Brain pericyte (primary cell): Measurements from ENCODE around the gene PRKN.

Source experiments
- DNase-seq: peaks from one replicate; pipeline ENCODE4 v3.0.0-alpha.2; 2012; ENCODE audit warnings: low read depth, low spot score

The PRKN gene

GRCh38 chr6:161455848-161456247 is 1271.7 kb downstream of the PRKN start:
- no peak for DNase-seq

DNA sequence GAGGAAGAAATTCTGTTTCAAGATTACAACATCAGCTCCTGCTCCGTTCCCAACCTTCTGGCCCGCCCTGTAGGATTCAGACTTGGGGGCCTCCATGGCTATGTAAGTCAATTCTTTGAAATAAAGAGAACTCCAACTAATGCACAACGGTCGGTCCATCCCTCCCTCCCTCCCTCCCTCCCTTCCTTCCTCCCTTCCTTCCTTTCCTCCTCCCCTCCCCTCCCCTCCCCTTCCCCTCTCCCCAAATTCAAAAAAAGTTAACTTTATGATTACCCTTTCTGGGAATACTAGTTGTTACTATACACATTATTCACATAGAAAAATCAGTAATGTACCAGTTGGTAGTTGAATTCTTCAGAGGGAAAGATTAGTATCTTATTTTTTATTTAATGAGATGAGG is 1274.0 kb downstream of the PRKN start:
- no peak for DNase-seq

- no peak for DNase-seq
These were observed 1275.3 kb downstream of the PRKN start for GRCh38 chr6:161452241-161452640.

GRCh38 chr6:161449521-161449920 is 1278.0 kb downstream of the PRKN start:
- no peak for DNase-seq

- DNase-seq: no peak
These were observed 1280.6 kb downstream of the PRKN start for GRCh38 chr6:161446949-161447348.

GRCh38 chr6:161446296-161446925 is 1281.2 kb downstream of the PRKN start:
- DNase-seq: no peak

DNA sequence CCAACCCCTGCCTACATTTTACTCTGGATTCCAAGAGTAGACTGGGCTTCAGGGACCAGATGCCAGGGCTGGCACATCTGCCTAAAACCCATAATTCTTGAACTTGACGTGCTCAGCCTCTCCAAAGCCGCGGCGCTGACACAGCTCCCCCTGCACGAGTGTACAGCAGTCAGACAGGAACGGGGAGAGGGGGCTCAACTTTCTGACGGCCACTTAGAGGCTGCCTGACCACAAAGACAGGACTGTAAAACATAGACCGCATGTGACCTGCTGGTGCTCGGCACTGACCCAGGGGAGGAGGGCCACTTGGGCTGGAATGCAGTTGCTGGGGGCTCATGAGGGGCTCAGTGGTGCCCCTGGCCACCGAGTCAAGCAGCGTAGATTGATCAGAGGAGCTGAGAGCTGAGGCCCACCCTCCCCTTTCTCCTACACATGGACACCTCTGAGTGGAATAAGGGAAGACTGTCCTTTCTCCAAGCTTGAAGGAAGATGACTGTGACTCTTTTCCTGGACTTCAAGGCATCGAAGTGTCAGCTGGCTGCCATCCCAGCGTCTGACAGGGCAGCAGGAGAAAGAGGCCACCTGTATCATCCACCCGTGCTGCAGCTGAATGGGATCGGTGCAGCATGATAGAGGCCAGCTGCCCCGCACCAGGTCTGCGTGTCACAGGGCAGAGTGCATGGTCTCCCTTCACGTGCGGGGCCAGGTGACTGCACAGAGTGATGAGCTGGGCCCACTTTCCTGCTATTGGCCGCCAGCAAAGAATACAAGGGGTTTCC is 1282.4 kb downstream of the PRKN start:
- DNase-seq: no peak

DNA sequence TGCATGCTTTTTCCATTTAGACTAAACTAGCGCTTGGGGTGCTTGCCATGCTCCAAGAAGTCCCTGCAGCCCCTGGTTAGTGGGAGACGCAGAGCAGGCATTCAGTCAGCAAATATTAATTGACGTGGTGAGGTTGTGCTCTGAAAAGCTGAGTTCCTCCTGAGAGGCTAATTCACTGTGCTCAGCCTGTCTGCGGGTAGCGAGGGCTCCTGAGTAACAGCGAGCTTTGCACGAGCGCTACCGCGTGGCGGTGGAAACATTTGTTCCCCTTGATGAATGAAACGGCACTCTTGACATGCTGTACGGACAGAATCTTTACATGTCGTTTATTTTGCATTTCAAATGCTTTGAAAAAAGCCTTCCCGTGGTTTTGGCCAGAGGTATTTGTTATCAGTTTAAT is 1283.1 kb downstream of the PRKN start:
- no peak for DNase-seq

DNA sequence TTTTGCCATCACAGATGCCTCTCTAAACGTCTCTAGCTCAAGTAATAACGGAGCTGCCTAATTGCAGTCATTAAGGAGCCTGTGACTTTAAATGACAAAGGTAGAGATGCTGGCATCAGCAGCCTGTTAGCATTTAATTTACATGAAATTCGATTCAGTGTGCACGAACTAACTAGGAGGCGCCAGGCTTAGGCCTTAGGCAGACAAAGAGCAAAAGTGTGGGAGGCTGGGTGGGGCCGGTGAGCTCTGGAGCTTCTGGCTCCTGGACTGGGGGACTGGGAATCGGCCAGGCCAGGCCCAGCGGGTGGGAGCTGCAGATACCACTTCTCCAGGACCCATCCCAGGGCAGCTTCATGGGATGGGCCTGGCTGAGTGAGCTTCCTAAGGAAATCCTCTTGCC is 1283.7 kb downstream of the PRKN start:
- no peak for DNase-seq

DNA sequence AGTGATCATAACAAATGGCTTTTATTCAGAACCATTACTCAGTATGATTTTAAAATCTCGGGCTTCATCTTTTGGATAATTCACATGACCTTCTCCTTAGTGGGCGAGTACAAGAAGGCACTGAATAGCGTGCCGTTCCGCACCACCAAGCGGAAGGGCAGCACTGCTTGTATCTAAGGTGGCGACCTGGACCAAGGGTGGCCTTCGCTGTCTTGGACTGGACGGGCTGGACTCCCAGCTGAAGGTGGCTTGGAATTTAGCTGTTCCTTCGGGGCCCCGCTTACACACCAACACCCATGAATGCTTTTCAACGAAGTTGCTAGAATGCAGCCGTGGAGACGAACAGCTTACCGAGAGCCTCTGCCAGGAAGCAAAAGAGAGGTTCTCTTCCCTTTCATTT is 1285.1 kb downstream of the PRKN start:
- no peak for DNase-seq

GRCh38 chr6:161440299-161440698 is 1287.3 kb downstream of the PRKN start:
- DNase-seq: no peak

DNA sequence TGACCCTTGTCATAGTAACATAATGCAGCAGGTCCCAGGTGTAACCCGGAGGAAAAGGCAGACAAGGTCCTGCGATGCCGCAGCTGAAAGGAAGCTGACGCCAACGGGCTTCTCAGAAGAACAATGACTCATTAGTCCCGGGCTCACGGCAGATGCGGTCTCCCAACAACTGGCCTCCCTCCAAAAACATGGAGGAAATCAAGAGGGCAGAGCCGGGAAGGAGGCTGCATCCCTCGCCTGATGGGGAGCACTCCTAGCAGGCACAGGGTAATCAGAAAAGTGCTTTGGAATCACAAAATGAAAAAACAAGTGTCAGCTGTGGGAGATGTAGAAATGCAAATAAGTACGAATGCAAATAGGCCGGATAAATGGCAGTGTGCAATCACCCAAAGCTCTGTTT is 1288.5 kb downstream of the PRKN start:
- DNase-seq: no peak

DNA sequence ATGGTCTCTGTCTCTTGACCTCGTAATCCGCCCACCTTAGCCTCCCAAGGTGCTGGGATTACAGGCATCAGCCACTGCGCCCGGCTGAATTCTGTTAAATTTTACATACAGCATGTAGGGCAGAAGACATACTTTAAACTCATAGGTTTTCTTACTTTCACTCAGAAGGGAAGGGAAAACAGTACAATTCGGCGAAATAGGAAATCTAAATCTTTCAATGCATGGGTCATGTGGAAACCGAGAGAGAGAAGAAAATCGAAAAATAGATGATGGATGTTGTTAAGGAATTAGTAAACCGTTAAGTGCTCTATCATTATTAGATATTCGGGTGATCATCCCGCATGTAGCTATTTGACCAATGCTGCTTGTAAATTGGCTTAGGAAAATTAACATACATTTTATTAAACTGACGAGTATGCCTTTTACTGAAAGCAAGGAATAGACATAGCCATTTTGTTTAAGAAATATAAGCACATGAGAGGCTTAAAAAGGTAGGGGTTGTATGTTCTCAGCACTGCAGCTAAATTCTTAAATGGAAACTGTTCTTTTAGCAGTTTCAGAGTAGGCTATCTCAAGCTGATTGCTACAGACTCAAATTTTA is 1289.0 kb downstream of the PRKN start:
- no peak for DNase-seq

DNA sequence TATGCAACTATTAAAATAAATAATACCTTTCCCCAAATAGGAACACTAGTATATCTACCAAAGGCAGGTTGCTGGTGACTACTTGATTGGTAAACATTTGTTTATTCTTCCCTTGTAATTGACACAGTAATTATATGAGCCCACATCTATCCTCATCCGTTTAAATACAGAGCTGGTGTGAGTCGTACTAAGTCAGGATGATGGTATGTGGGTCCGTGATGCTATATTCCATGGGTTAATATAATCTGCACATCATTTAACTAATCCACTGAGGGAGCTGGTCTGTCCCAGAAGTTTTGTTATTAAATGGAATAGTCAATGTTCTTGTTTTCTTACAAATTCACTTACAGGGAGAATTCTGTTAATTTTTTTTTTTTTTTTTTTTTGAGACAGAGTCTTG is 1289.7 kb downstream of the PRKN start:
- DNase-seq: no peak

DNA sequence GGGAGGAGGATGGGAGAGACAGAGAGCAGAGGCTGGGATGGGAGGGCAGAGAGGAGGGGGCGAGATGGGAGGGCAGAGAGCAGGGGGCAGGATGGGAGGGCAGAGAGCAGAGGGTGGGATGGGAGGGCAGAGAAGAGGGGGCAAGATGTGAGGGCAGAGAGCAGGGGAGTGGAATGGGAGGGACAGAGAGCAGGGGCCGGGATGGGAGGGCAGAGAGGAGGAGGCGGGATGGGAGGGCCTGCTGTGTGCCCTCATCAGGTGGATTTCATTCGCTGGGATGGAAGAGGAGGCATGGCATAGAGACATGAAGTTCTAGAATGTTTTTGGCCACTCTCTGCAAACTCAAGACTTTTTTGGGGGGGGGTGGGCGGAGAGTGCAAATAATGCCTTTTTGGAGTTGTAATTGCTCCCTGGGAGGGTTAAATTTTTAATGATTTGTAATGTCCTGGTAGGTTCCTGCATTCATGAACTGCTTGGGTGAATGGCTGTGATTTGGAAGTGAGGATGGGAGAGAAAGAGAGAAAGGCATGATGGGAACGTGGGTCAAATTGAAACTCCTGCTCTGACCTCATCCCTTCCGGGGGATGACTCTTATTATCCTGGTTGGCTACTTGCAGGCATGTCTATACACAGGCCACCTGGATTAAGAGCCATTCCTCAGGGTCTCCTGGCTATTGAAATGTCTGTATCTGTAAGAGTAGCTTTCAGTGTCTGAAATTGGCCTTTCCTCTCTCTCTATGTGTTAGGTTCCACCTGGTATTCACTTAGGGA is 1291.3 kb downstream of the PRKN start:
- DNase-seq: no peak

- DNase-seq: no peak
These were observed 1291.9 kb downstream of the PRKN start for GRCh38 chr6:161435748-161436070.

GRCh38 chr6:161434921-161435747 is 1292.4 kb downstream of the PRKN start:
- DNase-seq: peak; percentile 45

DNA sequence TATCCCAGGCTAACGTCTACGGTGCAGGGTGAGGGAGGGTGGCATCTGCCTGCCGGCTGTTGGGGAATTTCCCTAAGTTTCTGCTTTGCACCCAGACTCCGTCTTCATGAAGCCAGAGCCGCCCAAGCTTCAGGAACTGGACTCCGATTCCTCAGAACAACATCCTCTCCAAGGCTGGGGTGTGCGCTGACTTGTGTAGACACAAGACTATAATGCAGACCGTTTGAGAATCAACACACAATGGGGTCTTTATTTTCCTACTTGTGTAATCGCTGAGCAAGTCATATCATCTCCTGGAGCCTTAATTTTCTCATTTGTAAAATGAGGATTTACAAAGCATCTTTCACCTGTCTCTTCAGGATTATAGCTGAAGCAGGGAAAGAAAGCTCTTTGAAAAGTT is 1293.2 kb downstream of the PRKN start:
- no peak for DNase-seq

DNA sequence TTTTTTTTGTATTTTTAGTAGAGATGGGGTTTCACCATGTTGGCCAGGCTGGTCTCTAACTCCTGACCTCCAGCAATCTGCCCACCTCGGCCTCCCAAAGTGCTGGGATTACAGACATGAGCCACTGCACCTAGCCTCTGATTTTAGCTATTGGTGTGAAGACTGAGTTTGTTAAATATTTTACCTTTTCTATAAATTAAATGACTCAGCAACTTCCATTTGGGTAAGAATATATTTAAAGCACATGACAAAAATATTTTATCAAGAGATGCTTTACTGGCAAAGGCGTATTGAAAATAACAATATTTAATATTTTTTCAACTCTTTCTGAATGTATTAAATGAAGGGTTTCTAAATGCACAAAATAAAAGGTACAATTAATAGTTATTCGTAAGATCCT is 1295.0 kb downstream of the PRKN start:
- no peak for DNase-seq

DNA sequence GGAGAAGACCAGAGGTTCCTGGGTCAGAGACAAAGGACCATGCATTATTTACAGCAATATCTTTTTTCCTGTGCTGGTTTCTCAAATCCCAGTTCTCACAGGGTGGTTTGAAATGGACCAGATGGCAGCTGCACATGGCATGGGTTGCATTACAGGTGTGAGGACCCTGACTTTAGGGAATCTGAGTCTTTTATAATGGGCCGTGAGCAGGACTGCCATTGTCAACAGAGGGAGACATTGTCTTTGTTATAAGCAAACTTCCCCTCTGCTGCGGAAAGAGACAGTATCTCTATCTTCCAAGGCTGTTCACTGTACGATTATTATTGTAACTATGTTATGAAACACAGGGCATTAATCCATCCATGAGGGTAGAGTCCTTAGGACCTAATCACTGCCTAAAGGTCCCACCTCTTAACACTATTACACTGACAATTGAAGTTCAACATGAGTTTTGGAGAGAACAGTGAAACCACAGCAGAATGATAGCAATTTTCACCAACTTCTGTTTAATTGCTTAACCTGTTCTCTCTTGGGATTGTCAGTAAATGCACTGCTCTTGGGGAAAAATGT is 1297.6 kb downstream of the PRKN start:
- no peak for DNase-seq

DNA sequence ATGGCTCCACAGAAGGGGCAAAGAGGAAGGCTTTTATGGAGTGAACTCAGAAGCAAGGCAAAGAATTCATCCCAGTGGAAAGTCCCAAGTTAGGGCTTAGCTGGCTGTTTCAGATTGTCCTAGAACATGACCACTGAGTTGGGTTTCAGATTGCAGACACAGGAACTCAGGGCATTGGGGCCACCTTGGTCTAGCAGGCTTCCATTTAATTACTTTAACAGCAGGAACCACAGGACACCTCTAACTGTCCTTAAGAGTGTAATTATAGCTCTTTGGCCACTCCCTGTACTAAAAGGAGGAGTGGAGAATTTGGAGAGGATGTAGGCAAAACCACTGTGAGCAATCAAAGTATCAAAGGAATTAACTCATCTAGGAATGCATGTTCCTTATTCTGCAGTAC is 1303.1 kb downstream of the PRKN start:
- DNase-seq: no peak
